GM21576 (cell line): Measurements from ENCODE around the gene ZNF654.
"Not testable (repeated sequence)": the region's sequence is repeated elsewhere in the genome, so short reads cannot be mapped to it uniquely, and the experiment has no call there.

ENCODE experiments used
- ATAC-seq: cut with Tn5 transposase; IDR thresholded peaks from one replicate; pipeline ENCODE4 v1.9.1; 2021; ENCODE audit warnings: mild to moderate bottlenecking, moderate library complexity; ENCODE audit not compliant: unreplicated experiment

Gene ZNF654

GRCh38 chr3:88133711-88134263 is 74.7 kb downstream of the ZNF654 start:
- ATAC-seq = no peak

- ATAC-seq = no peak
These were observed 78.8 kb downstream of the ZNF654 start for GRCh38 chr3:88137836-88138235.

- ATAC-seq = no peak
These were observed 82.5 kb downstream of the ZNF654 start for GRCh38 chr3:88141458-88142083.

GRCh38 chr3:88142094-88142624 is 83.1 kb downstream of the ZNF654 start:
- no peak for ATAC-seq

GRCh38 chr3:88147261-88147660 is 88.2 kb downstream of the ZNF654 start:
- no peak for ATAC-seq

- no peak for ATAC-seq
These were observed 89.6 kb downstream of the ZNF654 start for GRCh38 chr3:88148651-88149050.

DNA sequence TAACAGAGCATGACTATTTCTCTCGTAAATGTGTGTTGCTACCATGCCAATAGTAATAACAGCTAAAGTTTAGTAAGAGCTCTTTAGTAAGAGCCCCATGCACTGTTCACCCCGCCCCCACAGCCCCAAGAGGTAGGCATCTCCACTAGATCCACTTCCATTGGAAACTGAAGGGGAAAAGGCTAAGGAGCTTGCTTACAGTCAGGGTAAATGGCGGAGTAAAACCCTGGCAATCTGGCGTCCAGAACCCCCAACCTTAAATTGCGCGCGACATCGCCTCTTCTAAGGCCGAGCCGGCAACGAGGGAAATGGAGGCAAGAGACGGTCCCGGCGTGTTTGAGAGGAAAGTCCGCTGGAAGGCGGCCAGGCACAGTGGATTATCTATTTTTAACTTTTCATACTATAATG is 90.0 kb downstream of the ZNF654 start:
- peak; percentile 6 for ATAC-seq

DNA sequence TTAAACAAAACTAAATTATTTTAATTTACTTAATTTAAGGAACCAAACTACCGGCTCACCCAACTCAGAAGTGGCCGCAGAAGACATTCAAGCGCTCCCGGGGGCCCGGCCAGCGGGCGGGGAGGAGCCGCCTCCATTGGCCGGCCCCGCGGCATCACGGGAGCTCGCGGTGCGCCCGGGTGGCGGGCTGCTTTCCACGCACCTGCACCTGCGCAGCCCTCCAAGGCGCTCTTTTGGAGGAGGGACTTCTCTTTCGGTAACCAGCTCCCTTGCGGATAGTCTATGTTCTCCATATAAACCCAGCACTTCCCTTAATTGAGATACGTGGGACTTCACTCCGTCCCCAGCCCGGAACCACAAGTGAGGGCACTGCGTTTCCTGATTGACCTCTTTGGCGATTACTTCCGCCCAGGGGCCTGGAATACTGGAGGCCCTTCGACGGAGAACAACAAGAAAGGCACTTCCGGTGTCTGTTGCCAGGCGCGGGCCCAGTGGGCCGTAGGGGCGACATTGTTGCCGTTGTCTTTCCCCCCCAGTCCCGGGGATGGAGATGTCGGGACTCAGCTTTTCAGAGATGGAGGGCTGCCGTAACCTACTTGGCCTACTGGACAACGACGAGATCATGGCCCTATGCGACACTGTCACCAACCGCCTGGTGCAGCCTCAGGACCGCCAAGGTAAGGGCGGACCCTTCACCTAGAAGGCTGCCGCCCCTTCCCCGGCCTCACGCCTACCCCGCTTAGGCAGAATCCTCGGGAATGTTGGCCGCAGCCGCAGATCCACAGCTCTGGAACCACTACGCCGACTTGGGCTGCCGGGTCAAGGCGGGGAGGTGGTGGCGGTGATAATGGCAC is 90.7 kb downstream of the ZNF654 start, which contains the start of gene C3orf38:
Gene C3orf38, plus strand, starts transcription at position 451 of the 854 bp plus-strand sequence. Its CDS starts 94 bp downstream, at position 545.
- ATAC-seq = peak; percentile 74

DNA sequence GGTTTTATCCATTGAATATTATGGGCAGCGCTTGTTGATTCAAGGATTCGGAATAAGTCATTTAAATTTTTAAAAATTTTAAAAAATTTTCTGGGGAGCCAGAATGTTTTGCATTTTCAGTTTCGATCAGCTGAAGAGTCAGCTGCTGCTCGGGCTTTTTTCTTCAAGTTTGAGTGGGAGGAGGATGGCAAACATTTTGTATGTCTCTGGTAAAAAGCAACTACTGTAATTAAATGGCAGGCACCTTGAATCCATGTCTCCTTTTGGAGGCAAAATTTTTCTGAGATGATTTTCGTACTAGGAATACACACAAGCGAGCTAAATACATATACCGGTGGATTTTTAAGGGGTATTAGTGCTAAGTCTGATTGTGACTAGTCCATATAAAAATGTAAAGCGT is 91.3 kb downstream of the ZNF654 start:
- ATAC-seq = peak; percentile 29

DNA sequence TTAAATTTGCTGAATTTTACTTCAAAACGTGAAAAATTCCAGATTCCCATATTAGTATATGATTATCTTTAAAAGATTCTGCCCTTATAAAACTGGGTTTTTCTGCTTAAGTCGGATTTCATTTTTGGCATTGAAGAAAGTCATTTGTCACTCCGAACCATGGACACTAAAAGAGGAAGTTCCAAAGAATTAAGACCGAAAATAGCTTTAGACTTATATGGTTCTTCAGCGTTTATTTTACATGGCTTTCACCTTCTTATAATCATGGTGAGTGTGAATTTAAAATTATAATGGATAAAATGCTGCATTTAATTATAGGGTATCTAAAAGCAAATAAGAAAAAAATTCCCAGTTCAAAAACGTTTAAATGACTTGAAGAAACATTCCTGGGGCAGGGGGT is 91.8 kb downstream of the ZNF654 start:
- no peak for ATAC-seq

- no peak for ATAC-seq
These were observed 92.3 kb downstream of the ZNF654 start for GRCh38 chr3:88151358-88151757.

GRCh38 chr3:88152841-88153240 is 93.8 kb downstream of the ZNF654 start:
- no peak for ATAC-seq

- ATAC-seq = no peak
These were observed 107.4 kb downstream of the ZNF654 start for GRCh38 chr3:88166419-88166971.

DNA sequence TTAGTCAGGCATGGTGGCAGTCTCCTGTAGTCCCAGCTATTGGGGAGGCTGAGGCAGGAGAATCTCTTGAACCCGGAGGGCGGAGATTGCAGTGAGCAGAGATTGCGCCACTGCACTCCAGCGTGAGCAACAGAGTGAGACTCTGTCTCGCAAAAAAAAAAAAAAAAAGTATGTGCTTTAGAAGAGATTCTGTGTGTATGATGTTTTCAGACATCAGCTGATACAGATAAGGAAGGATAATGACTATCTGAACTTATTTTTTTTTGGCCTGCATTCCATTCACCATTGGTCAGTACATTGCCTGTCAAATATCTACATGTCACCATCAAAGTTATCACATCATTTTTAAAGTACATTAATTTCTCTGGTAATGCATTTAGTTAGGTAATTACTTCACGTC is 108.1 kb downstream of the ZNF654 start:
- ATAC-seq = no peak

GRCh38 chr3:88167704-88168103 is 108.6 kb downstream of the ZNF654 start:
- no peak for ATAC-seq

- no peak for ATAC-seq
These were observed 109.1 kb downstream of the ZNF654 start for GRCh38 chr3:88168171-88168570.

- ATAC-seq = peak; percentile 95
These were observed 121.4 kb downstream of the ZNF654 start for GRCh38 chr3:88180398-88180999.

GRCh38 chr3:88182165-88182918 is 123.3 kb downstream of the ZNF654 start:
- not testable (repeated sequence) for ATAC-seq

- no peak for ATAC-seq
These were observed 129.4 kb downstream of the ZNF654 start for GRCh38 chr3:88188436-88188835.

DNA sequence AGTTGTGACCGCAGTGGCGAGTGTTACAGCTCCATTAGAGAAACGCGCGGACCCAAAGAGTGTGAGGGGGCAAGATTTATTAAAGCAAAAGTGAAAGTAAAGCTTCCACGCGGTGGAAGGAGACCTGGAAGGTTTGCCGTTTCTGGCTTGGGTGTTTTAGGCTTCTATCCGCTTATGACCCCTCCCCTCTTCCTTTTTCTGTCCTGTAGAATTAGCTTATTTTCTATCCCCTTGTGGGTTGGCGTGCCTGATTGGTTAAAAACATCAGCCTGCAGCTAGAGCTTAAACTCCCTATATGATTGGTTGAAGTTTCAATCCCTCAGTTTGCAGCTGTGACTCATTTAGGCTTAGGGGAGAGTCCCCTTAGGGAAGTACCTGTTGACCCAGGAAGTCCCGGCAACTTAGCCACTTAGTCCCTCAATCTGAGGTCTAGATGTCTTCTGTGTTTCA is 130.3 kb downstream of the ZNF654 start:
- peak; percentile 96 for ATAC-seq
